Natural killer cell (primary cell): Measurements from ENCODE around the gene GNS. TPM values are rescaled to one million over a fixed set of nuclear protein-coding genes. Genes with fewer than 3 reads are reported as not detected.

ENCODE experiments used
- ATAC-seq, 3 donors: fragments of 150-1000 bp in 2 of 3; fragments of 200-7000 bp in 1 of 3; cut with Tn5 transposase; 1 replicate in 1 of 3; 2 replicates in 2 of 3; pipeline ENCODE4 v1.10.0; 2021; ENCODE audit warnings: mild to moderate bottlenecking in 2 of 3, moderate library complexity in 2 of 3
- DNase-seq, 2 donors: peaks; one replicate each; pipeline versions ENCODE4 v3.0.0 to v3.0.0-alpha.2; 2013 to 2021; ENCODE audit warnings: mixed read lengths in 1 of 2
- H3K27ac ChIP-seq: one replicate; pipeline ENCODE4 v1.5.1; 2013; ENCODE audit warnings: mild to moderate bottlenecking, low read length
- H3K27me3 ChIP-seq: one replicate; pipeline ENCODE4 v1.6.1; 2013; ENCODE audit warnings: low read length; ENCODE audit not compliant: control insufficient read depth, insufficient read depth
- H3K36me3 ChIP-seq: one replicate; pipeline ENCODE4 v1.6.1; 2013; ENCODE audit warnings: low read length; ENCODE audit not compliant: control insufficient read depth, insufficient read depth
- H3K4me1 ChIP-seq: one replicate; pipeline ENCODE4 v1.6.1; 2013; ENCODE audit warnings: low read length; ENCODE audit not compliant: control insufficient read depth, insufficient read depth
- H3K4me3 ChIP-seq: one replicate; pipeline ENCODE4 v1.5.1; 2013; ENCODE audit warnings: low read length
- H3K9me3 ChIP-seq: one replicate; pipeline ENCODE4 v1.6.1; 2013; ENCODE audit warnings: low read length; ENCODE audit not compliant: control insufficient read depth, insufficient read depth
- H3K27ac Mint-ChIP-seq, 2 donors: one replicate each; pipeline ENCODE4 v1.8.0; 2022; ENCODE audit warnings: mild to moderate bottlenecking in 2 of 2, mixed read lengths in 2 of 2, moderate library complexity in 1 of 2
- H3K27me3 Mint-ChIP-seq, 2 donors: one replicate each; pipeline ENCODE4 v1.8.0; 2022; ENCODE audit warnings: low read depth in 2 of 2, mixed read lengths in 2 of 2
- H3K36me3 Mint-ChIP-seq: one replicate; pipeline ENCODE4 v1.8.0; 2022; ENCODE audit warnings: mixed read lengths
- H3K4me1 Mint-ChIP-seq, 2 donors: one replicate each; pipeline ENCODE4 v1.8.0; 2022; ENCODE audit warnings: mixed read lengths in 2 of 2
- H3K4me3 Mint-ChIP-seq: one replicate; pipeline ENCODE4 v1.8.0; 2022; ENCODE audit warnings: mild to moderate bottlenecking, moderate library complexity, mixed read lengths
- H3K9me3 Mint-ChIP-seq, 2 donors: one replicate each; pipeline ENCODE4 v1.8.0; 2022; ENCODE audit warnings: mixed read lengths in 2 of 2
- WGBS: methylation state at CpG from one replicate; pipeline ENCODE4 v1.1.7; 2013; ENCODE audit warnings: missing lambda C conversion rate; ENCODE audit not compliant: insufficient coverage; 5-methylcytosine and 5-hydroxymethylcytosine counted together
- intact Hi-C: fragments of 100-400 bp; cut with micrococcal nuclease; formaldehyde crosslinking; loops from one replicate; pipeline ENCODE4 v1.14.2; 2022
- total RNA-seq, 4 donors: library from RNA; stranded (reverse); fragments of 120-200 nt in 1 of 4; gene quantifications; one replicate each; pipeline versions ENCODE4 v1.2.3 to v1.2.4, GENCODE V29; 2013 to 2022
- TF ChIP-seq, protein P1 (sequence below): fragments of 200-600 bp; IDR thresholded peaks from one replicate; pipeline ENCODE4 v1.8.0; 2022; ENCODE audit warnings: antibody characterized with exemption

The GNS gene
- total RNA-seq, 3 donors from 2014 or later (not counting 1 experiment from before 2014, with no cell fraction given): 51.9 to 73.9 (median 59.7) TPM

DNA sequence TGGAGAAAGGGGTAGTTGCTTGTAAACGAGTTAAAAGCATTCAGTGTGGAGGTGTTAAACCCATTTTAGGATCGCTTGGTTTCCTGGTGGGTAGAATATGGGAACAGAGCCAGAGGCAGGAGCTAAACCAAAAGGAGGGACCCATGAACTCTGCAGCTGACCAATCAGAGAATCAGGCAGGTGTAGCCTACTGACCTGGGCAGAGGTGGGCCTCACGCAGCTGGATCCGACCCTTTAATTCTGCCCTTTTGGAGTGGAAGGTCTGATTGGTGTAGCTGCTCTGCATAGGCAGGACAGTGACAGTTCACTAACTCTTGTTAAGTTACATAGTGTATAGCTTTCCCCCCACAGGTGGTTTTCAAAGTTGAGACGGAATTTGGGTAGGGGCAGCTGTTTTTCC lies 63.7 kb downstream of the GNS start:
- H3K4me3 Mint-ChIP-seq: no peak overlapping the region
- TF ChIP-seq, protein P1, sequence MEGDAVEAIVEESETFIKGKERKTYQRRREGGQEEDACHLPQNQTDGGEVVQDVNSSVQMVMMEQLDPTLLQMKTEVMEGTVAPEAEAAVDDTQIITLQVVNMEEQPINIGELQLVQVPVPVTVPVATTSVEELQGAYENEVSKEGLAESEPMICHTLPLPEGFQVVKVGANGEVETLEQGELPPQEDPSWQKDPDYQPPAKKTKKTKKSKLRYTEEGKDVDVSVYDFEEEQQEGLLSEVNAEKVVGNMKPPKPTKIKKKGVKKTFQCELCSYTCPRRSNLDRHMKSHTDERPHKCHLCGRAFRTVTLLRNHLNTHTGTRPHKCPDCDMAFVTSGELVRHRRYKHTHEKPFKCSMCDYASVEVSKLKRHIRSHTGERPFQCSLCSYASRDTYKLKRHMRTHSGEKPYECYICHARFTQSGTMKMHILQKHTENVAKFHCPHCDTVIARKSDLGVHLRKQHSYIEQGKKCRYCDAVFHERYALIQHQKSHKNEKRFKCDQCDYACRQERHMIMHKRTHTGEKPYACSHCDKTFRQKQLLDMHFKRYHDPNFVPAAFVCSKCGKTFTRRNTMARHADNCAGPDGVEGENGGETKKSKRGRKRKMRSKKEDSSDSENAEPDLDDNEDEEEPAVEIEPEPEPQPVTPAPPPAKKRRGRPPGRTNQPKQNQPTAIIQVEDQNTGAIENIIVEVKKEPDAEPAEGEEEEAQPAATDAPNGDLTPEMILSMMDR: no peak
- intact Hi-C loops: loop anchor here (5.0 kb wide), 1 partner anchor 38 kb away; no protein-coding TSS in a partner anchor

DNA sequence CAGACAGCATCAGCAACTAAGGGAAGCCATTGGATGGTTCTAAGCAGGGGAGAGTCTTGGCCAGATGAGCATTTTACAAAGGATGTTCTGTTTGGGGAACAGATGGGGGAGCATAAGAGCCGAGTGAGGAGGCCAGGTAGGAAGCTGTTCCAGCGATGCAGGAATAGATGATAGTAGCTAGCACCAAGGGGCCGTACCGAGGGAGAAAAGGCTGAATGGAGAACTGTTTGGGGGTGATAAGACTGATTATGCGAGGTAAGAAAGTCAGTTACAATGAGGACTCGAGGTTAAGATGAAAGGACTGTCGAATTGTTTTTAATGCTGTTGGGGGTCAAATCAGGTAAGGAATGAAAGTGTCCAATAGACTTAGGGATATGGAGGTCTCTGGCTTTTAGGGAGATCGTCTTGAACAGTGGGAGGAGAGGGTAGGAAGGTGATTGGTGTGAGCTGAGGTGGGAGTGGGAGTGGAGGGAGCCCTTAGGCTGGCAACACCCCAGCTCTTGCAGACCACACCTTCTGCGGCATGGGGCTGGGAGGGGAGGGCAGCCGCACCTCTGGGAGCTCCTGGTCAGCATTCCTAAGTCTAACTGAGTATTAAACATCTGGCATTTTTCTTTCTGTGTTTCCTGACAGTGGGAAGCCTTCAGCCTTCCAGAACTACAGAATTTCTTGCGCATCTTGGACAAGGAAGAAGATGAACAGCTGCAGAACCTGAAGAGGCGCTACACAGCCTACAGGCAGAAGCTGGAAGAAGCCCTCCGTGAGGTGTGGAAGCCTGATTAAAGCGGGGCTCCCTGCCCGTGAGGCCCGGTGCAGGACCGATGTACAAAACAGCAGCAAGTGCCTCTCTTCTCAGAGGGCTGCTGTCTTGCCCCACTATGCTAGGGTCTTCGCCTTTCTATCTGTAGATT lies 64.8 kb downstream of the GNS start:
- peaks cover 7% of the 10 kb centered on the region for H3K36me3 Mint-ChIP-seq
- no peak overlapping the region for H3K27ac ChIP-seq
- no peak overlapping the region for H3K4me3 ChIP-seq
- no peaks in the 10 kb centered on the region for H3K9me3 ChIP-seq
- TF ChIP-seq, protein P1: no peak
- H3K9me3 Mint-ChIP-seq: no peaks in the 10 kb centered on the region
- H3K27me3 ChIP-seq: no peaks in the 10 kb centered on the region
- peak overlapping the region; percentile 7 to 70 for H3K27ac Mint-ChIP-seq
- WGBS: 93% methylated on average over 18 of the region's 18 CpGs
- peaks cover 25% of the 10 kb centered on the region for H3K4me1 ChIP-seq
- DNase-seq: no peak
- H3K27me3 Mint-ChIP-seq: no peaks in the 10 kb centered on the region
- H3K4me1 Mint-ChIP-seq: peaks cover 45 to 53% of the 10 kb centered on the region in 2 donors
- intact Hi-C loops: loop anchor here (5.0 kb wide), 1 partner anchor 37 kb away; no protein-coding TSS in a partner anchor
- H3K36me3 ChIP-seq: peaks cover 68% of the 10 kb centered on the region
- H3K4me3 Mint-ChIP-seq: no peak overlapping the region
- ATAC-seq: no peak

More for the DNA sequence above, 63.7 kb downstream of the GNS start:
- Histone ChIP-seq H3K27ac (no peak overlapping the region), H3K4me1 (peaks cover 29% of the 10 kb centered on the region), H3K9me3 (no peaks in the 10 kb centered on the region), H3K4me3 (no peak overlapping the region), H3K36me3 (peaks cover 70% of the 10 kb centered on the region), H3K27me3 (no peaks in the 10 kb centered on the region)
- no peaks in the 10 kb centered on the region for H3K9me3 Mint-ChIP-seq
- ATAC-seq: no peak
- peaks cover 7% of the 10 kb centered on the region for H3K36me3 Mint-ChIP-seq
- DNase-seq: no peak
- H3K4me1 Mint-ChIP-seq: peaks cover 53 to 61% of the 10 kb centered on the region in 2 donors
- 71% methylated on average over 4 of the region's 5 CpGs for WGBS
- H3K27me3 Mint-ChIP-seq: no peaks in the 10 kb centered on the region
- peak overlapping the region; percentile 63 to 70 for H3K27ac Mint-ChIP-seq

DNA sequence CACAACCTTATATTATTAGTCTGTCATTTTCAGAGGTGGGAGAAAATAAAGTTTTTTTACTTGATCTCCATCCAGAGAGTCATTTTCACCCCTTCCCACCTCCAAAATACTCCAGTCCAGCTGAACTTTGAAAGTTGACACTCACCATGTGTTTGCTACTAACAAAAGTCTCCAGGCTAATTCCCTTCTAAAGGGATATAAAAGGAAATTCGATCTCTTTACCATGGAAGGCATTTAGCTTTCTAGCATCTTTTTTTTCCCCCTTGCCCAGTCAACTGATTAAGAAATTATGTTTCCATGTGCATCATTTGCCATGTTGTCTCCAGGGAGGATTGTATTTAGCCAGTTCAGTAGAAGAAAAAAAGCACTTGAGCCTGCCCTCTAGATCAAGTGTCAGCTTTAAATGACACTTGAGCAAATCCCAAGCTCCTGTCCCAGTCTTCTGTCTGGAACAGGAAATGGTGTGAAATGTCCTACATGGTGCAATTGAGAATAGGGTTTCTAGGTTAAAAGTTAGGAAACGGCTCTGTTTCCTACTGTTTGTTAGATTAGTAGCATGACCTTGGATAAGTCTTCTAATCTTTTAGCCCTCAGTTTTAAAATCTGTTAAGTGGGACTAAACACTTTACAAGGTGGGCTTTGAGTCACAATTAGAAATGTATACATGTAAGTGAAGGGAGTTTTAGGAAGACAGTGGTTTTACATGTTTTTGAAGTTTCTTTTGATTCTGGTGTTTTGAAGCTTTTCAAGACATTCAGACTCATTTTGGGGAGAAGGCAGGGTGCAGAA lies 67.2 kb downstream of the GNS start:
- DNase-seq (no peak), ATAC-seq (no peak)
- Histone ChIP-seq H3K4me1 (peaks cover 32% of the 10 kb centered on the region), H3K4me3 (no peak overlapping the region), H3K27me3 (no peaks in the 10 kb centered on the region), H3K27ac (no peak overlapping the region), H3K36me3 (peaks cover 79% of the 10 kb centered on the region), H3K9me3 (no peaks in the 10 kb centered on the region)
- H3K4me1 Mint-ChIP-seq: peaks cover 55 to 62% of the 10 kb centered on the region in 2 donors
- H3K27ac Mint-ChIP-seq: peak overlapping the region; percentile 41 to 61
- no peaks in the 10 kb centered on the region for H3K27me3 Mint-ChIP-seq
- no peak overlapping the region for H3K4me3 Mint-ChIP-seq
- peaks cover 7% of the 10 kb centered on the region for H3K36me3 Mint-ChIP-seq
- 71% methylated on average over 1 of the region's 2 CpGs for WGBS
- intact Hi-C loops: no loop called here
- TF ChIP-seq, protein P1: no peak
- H3K9me3 Mint-ChIP-seq: no peaks in the 10 kb centered on the region
